Lower lobe of right lung (tissue), 2 donors: ENCODE measurements around the gene C1orf21. TPM values are rescaled to one million over a fixed set of nuclear protein-coding genes. Genes with fewer than 3 reads are reported as not detected.

Experiments
- ATAC-seq, 2 donors: fragments of 200-7000 bp; cut with Tn5 transposase; one replicate each; pipeline ENCODE4 v1.9.1; 2020 to 2022; ENCODE audit warnings: mild to moderate bottlenecking in 2 of 2, moderate library complexity in 2 of 2
- DNase-seq: peaks from one replicate; pipeline ENCODE4 v3.0.0-alpha.2; 2020
- H3K27ac ChIP-seq: fragments of 200-600 bp; one replicate; pipeline ENCODE4 v1.8.0; 2022
- H3K27me3 ChIP-seq: fragments of 200-600 bp; one replicate; pipeline ENCODE4 v1.8.0; 2022; ENCODE audit warnings: low read depth
- H3K36me3 ChIP-seq: fragments of 200-600 bp; one replicate; pipeline ENCODE4 v1.8.0; 2022; ENCODE audit warnings: mild to moderate bottlenecking
- H3K4me1 ChIP-seq: fragments of 200-600 bp; one replicate; pipeline ENCODE4 v1.8.0; 2022
- H3K4me3 ChIP-seq: fragments of 200-600 bp; one replicate; pipeline ENCODE4 v1.8.0; 2022; ENCODE audit warnings: mild to moderate bottlenecking
- H3K9me3 ChIP-seq: fragments of 200-600 bp; one replicate; pipeline ENCODE4 v1.8.0; 2022
- intact Hi-C: fragments of 100-400 bp; cut with DNase I; formaldehyde crosslinking; loops from one replicate; pipeline ENCODE4 v1.11.0; 2022
- total RNA-seq: library from RNA; stranded (reverse); fragmentation: NEBNext Ultra II Directional; extraction: Animal tissue kit (Norgen Biotek cat#: 25700); gene quantifications from one replicate; pipeline ENCODE4 v1.2.1, GENCODE V29; 2021
- TF ChIP-seq, protein P1 (sequence below): fragments of 200-600 bp; IDR thresholded peaks from one replicate; pipeline ENCODE4 v1.8.0; 2022; ENCODE audit warnings: antibody characterized with exemption, mild to moderate bottlenecking
- donor health status: DM: no; HTN: yes; CAD: no; lungs with severe emphysema.

C1orf21 gene
- total RNA-seq, 1 donor from 2014 or later: 70.8 TPM

GRCh38 chr1:184447651-184448185 is 60.9 kb downstream of the C1orf21 start:
- Histone ChIP-seq H3K27me3 (no peaks in the 10 kb centered on the region), H3K9me3 (no peaks in the 10 kb centered on the region), H3K27ac (no peak overlapping the region), H3K4me3 (no peak overlapping the region), H3K4me1 (peaks cover 9% of the 10 kb centered on the region), H3K36me3 (no peaks in the 10 kb centered on the region)
- DNase-seq (no peak), ATAC-seq (no peak)
- TF ChIP-seq, protein P1, sequence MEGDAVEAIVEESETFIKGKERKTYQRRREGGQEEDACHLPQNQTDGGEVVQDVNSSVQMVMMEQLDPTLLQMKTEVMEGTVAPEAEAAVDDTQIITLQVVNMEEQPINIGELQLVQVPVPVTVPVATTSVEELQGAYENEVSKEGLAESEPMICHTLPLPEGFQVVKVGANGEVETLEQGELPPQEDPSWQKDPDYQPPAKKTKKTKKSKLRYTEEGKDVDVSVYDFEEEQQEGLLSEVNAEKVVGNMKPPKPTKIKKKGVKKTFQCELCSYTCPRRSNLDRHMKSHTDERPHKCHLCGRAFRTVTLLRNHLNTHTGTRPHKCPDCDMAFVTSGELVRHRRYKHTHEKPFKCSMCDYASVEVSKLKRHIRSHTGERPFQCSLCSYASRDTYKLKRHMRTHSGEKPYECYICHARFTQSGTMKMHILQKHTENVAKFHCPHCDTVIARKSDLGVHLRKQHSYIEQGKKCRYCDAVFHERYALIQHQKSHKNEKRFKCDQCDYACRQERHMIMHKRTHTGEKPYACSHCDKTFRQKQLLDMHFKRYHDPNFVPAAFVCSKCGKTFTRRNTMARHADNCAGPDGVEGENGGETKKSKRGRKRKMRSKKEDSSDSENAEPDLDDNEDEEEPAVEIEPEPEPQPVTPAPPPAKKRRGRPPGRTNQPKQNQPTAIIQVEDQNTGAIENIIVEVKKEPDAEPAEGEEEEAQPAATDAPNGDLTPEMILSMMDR: no peak
- intact Hi-C loops: no loop called here

GRCh38 chr1:184449916-184450315 is 63.1 kb downstream of the C1orf21 start:
- Histone ChIP-seq H3K9me3 (no peaks in the 10 kb centered on the region), H3K27me3 (no peaks in the 10 kb centered on the region), H3K27ac (no peak overlapping the region), H3K4me1 (peaks cover 23% of the 10 kb centered on the region), H3K36me3 (no peaks in the 10 kb centered on the region), H3K4me3 (no peak overlapping the region)
- intact Hi-C loops: no loop called here
- DNase-seq (no peak), ATAC-seq (no peak)
- TF ChIP-seq, protein P1: no peak

- Histone ChIP-seq H3K9me3 (no peaks in the 10 kb centered on the region), H3K4me3 (no peak overlapping the region), H3K36me3 (no peaks in the 10 kb centered on the region), H3K4me1 (peaks cover 43% of the 10 kb centered on the region), H3K27ac (no peak overlapping the region), H3K27me3 (no peaks in the 10 kb centered on the region)
- intact Hi-C loops: no loop called here
- TF ChIP-seq, protein P1: no peak
- DNase-seq (no peak), ATAC-seq (peak in 1 of 2 donors; percentile 41)
These were observed 69.0 kb downstream of the C1orf21 start for GRCh38 chr1:184455786-184456185.

DNA sequence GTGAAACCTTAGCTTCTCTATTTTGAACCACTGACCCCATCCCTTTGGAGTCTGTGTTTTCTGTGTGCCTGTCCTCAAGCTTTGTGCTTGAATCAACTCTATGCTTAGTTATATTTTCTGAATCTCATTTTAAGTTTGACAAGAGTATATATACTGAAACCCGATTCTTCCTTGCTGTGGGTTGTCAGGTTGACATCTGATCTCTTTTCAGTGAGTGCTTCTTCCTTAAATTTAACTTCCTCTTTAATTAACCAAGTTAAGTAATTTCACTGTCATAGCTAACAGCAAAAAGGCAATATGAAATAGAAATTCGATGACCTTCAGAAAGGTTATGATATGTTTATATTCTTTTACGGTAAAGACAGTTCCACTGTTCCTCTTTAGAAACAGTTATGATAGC is 69.4 kb downstream of the C1orf21 start:
- H3K27ac ChIP-seq: no peak overlapping the region
- intact Hi-C loops: no loop called here
- DNase-seq (no peak), ATAC-seq (peak in 1 of 2 donors; percentile 31)
- H3K4me1 ChIP-seq: peaks cover 43% of the 10 kb centered on the region
- no peaks in the 10 kb centered on the region for H3K36me3 ChIP-seq
- H3K9me3 ChIP-seq: no peaks in the 10 kb centered on the region
- no peak overlapping the region for H3K4me3 ChIP-seq
- TF ChIP-seq, protein P1: no peak
- H3K27me3 ChIP-seq: no peaks in the 10 kb centered on the region

DNA sequence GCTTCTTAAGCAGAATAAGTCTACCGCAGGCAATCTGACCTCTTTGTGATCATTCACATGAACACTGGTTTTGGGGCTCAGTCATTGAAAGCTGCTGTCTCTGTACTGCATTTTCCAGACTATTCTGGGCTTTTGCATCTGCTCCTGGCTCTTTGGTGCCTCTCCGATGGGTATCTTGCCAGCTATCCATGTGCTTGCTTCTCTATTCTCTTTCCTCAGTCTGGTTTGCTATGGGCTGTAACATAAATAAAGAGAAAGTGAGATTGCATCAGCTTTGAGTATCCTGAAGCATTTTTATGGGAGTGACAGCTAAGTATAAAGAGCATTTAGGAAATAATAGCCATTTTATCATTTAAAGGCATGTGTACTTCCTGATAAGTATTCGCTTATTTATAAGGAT is 70.7 kb downstream of the C1orf21 start:
- ATAC-seq: no peak
- DNase-seq: no peak
- TF ChIP-seq, protein P1: no peak
- H3K4me1 ChIP-seq: peaks cover 41% of the 10 kb centered on the region
- no peak overlapping the region for H3K27ac ChIP-seq
- H3K4me3 ChIP-seq: no peak overlapping the region
- intact Hi-C loops: no loop called here
- no peaks in the 10 kb centered on the region for H3K36me3 ChIP-seq
- H3K27me3 ChIP-seq: no peaks in the 10 kb centered on the region
- no peaks in the 10 kb centered on the region for H3K9me3 ChIP-seq

GRCh38 chr1:184461321-184461720 is 74.5 kb downstream of the C1orf21 start:
- intact Hi-C loops: no loop called here
- DNase-seq (no peak), ATAC-seq (no peak)
- TF ChIP-seq, protein P1: no peak
- no peak overlapping the region for H3K27ac ChIP-seq
- H3K9me3 ChIP-seq: no peaks in the 10 kb centered on the region
- H3K27me3 ChIP-seq: no peaks in the 10 kb centered on the region
- H3K4me1 ChIP-seq: peaks cover 25% of the 10 kb centered on the region
- H3K36me3 ChIP-seq: no peaks in the 10 kb centered on the region
- no peak overlapping the region for H3K4me3 ChIP-seq
